UCSD-AML1 (cell line): Measurements from ENCODE around the gene BIN2.
A peak's percentile ranks its signal among the peaks of the same experiment; 100 is the strongest.
"Not testable (repeated sequence)": the region's sequence is repeated elsewhere in the genome, so short reads cannot be mapped to it uniquely, and the experiment has no call there.

Source experiments
- DNase-seq: peaks from one replicate; lab custom pipeline; 2025; ENCODE audit not compliant: unreplicated experiment; lab: John Stamatoyannopoulos, UW

BIN2 gene

GRCh38 chr12:51346581-51346980 lies 22.6 kb upstream of the BIN2 start, which contains the start of gene CELA1:
Gene CELA1, minus strand, starts transcription at chr12:51346679. Its CDS starts 41 bp downstream, at chr12:51346638.
- DNase-seq, result no peak

- DNase-seq, result no peak
These were observed 21.7 kb upstream of the BIN2 start for GRCh38 chr12:51345681-51346080.

- no peak for DNase-seq
These were observed 19.2 kb upstream of the BIN2 start for GRCh38 chr12:51343201-51343600.

- no peak for DNase-seq
These were observed 18.4 kb upstream of the BIN2 start for GRCh38 chr12:51342416-51342815.

GRCh38 chr12:51341251-51342007 lies 17.5 kb upstream of the BIN2 start:
- DNase-seq, result peak; percentile 64

- DNase-seq, result no peak
These were observed 15.8 kb upstream of the BIN2 start for GRCh38 chr12:51339750-51340149.

- not testable (repeated sequence) for DNase-seq
These were observed 13.4 kb upstream of the BIN2 start for GRCh38 chr12:51337336-51337735.

- no peak for DNase-seq
These were observed 12.0 kb upstream of the BIN2 start for GRCh38 chr12:51335931-51336330.

GRCh38 chr12:51334764-51335163 lies 10.8 kb upstream of the BIN2 start:
- DNase-seq, result no peak

- DNase-seq, result no peak
These were observed 9.6 kb upstream of the BIN2 start for GRCh38 chr12:51333536-51333935.

- DNase-seq, result no peak
These were observed 6.2 kb upstream of the BIN2 start for GRCh38 chr12:51330186-51330585.

- DNase-seq, result no peak
These were observed 5.8 kb upstream of the BIN2 start for GRCh38 chr12:51329742-51330141.

- no peak for DNase-seq
These were observed 4.6 kb upstream of the BIN2 start for GRCh38 chr12:51328587-51328986.

- peak; percentile 55 for DNase-seq
These were observed 2.9 kb upstream of the BIN2 start for GRCh38 chr12:51326698-51327439.

- no peak for DNase-seq
These were observed 979 bp upstream of the BIN2 start for GRCh38 chr12:51324953-51325352.

GRCh38 chr12:51323317-51323960 lies 535 bp downstream of the BIN2 start:
- DNase-seq, result no peak

- DNase-seq, result no peak
These were observed 1.5 kb downstream of the BIN2 start for GRCh38 chr12:51322452-51322851.

GRCh38 chr12:51321882-51322281 lies 2.1 kb downstream of the BIN2 start:
- no peak for DNase-seq

GRCh38 chr12:51320695-51321320 lies 3.2 kb downstream of the BIN2 start:
- DNase-seq, result no peak

- DNase-seq, result no peak
These were observed 3.7 kb downstream of the BIN2 start for GRCh38 chr12:51320311-51320694.

- no peak for DNase-seq
These were observed 5.0 kb downstream of the BIN2 start for GRCh38 chr12:51318846-51319599.
